ENCODE results near the gene FOXF1. TPM values are rescaled to one million over a fixed set of nuclear protein-coding genes. Genes with fewer than 3 reads are reported as not detected.

FOXF1 gene
- total and polyA plus RNA-seq, 9 of the 15 experiments (the other 6 are each of a cell fraction or from before 2014, with no cell fraction given) = 0.04 TPM; not detected in 8

DNA sequence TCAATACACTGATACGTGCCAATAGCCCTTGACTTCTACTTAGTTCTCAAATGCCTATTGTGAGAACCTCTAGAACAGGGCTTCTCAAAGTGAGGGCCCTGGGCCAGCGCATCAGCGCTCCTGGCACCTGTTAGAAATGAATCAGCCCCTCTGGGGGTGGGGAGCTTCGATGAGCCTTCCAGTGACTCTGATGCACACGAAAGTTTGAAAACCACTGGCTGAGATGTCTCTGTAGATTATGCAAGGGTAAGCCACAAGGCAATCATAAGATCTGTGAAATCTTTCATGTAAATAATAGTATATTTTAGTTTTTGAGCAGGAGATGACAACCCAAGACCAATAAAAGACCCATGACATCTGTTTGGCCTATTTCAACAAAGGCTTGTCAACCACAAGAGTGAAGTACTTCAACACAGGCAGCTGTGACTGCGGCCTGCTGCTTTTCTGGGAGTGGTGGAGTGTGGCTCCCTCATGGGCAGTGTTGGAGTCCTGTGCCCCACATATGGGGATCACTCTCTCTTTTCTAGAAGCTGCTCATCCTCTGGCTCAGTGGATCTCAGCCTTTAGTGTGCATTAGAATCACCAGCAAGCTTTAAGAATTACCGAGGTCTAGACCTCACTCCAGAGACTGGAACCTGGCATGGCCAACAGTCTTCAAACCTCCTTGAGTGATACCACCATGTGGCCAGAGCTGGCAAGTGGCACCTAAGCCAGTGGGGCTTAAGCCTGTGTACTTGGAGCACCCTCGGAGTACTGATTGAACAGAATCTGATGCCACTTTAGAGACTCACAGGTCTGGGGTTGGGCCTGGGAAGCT lies 39.0 kb downstream of the FOXF1 start (continued):
- TF ChIP-seq, protein P1, sequence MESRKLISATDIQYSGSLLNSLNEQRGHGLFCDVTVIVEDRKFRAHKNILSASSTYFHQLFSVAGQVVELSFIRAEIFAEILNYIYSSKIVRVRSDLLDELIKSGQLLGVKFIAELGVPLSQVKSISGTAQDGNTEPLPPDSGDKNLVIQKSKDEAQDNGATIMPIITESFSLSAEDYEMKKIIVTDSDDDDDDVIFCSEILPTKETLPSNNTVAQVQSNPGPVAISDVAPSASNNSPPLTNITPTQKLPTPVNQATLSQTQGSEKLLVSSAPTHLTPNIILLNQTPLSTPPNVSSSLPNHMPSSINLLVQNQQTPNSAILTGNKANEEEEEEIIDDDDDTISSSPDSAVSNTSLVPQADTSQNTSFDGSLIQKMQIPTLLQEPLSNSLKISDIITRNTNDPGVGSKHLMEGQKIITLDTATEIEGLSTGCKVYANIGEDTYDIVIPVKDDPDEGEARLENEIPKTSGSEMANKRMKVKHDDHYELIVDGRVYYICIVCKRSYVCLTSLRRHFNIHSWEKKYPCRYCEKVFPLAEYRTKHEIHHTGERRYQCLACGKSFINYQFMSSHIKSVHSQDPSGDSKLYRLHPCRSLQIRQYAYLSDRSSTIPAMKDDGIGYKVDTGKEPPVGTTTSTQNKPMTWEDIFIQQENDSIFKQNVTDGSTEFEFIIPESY (CRISPR knock-in tag; IDR thresholded peaks at IDR 0.05) = no peak
- no peak for TF ChIP-seq FOS (IDR thresholded peaks at IDR 0.05; ENCODE audit: extremely low read depth, insufficient read length)
- TF ChIP-seq, protein P2, sequence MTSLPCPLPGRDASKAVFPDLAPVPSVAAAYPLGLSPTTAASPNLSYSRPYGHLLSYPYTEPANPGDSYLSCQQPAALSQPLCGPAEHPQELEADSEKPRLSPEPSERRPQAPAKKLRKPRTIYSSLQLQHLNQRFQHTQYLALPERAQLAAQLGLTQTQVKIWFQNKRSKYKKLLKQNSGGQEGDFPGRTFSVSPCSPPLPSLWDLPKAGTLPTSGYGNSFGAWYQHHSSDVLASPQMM (CRISPR knock-in tag; IDR thresholded peaks at IDR 0.05) = no peak
- TF ChIP-seq, protein P3, sequence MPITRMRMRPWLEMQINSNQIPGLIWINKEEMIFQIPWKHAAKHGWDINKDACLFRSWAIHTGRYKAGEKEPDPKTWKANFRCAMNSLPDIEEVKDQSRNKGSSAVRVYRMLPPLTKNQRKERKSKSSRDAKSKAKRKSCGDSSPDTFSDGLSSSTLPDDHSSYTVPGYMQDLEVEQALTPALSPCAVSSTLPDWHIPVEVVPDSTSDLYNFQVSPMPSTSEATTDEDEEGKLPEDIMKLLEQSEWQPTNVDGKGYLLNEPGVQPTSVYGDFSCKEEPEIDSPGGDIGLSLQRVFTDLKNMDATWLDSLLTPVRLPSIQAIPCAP (CRISPR knock-in tag; IDR thresholded peaks at IDR 0.05; ENCODE audit: borderline replicate concordance) = no peak

DNA sequence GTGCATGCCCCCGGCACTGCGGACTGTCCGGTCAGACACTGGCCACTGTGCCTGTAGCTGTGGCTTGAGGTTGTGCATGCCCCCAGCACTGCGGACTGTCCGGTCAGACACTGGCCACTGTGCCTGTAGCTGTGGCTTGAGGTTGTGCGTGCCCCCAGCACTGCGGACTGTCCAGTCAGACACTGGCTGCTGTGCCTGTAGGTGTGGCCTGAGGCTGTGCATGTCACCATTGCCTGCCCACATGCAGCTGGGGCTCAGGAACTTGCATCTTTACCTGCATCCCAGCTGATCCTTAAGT lies 39.5 kb downstream of the FOXF1 start:
- no peak overlapping the region for H3K4me2 ChIP-seq (ENCODE audit: insufficient read depth, low read length)
- H3K4me1 ChIP-seq (replicated peaks in 1 of 2; ENCODE audit: control insufficient read depth in 2 of 2, insufficient read depth in 2 of 2, low read length in 2 of 2) = peaks cover 0 to 7% of the 10 kb centered on the region in 2 experiments; a peak in 2 of 5 replicates
- intact Hi-C loops (cut with micrococcal nuclease) = no loop called here
- H3K9ac ChIP-seq (ENCODE audit: insufficient read depth in 1 of 2, low read depth in 2 of 2, low read length in 2 of 2) = no peak overlapping the region; a peak in 1 of 4 replicates
- H3K27ac ChIP-seq (ENCODE audit: extremely low read depth, low read depth, low read length) = no peak overlapping the region
- peaks cover 27% of the 10 kb centered on the region; the same call in 2 of the 3 replicates for H3K36me3 ChIP-seq (ENCODE audit: control insufficient read depth, insufficient read depth, low read length)
- H3K79me2 ChIP-seq (ENCODE audit: control insufficient read depth, insufficient read depth, low read length) = peaks cover 12% of the 10 kb centered on the region
- TF ChIP-seq NUFIP1 (IDR thresholded peaks at IDR 0.05; ENCODE audit: partially characterized antibody) (no peak), POLR2G (IDR thresholded peaks at IDR 0.05; ENCODE audit: low read depth, low read length) (0 out of 2 replicates have a peak, but pooled peaks have one; percentile 21), ZNF184 (CRISPR knock-in tag; IDR thresholded peaks at IDR 0.05) (no peak)
- no peak for ATAC-seq
- WGBS (ENCODE audit: insufficient coverage, low coverage, missing lambda C conversion rate) = 96% methylated on average over 5 of the region's 7 CpGs
- CTCF ChIA-PET (ENCODE audit: low intra/inter-chr PET ratio) = no interaction called here
- no peaks in the 10 kb centered on the region for H3K9me1 ChIP-seq (ENCODE audit: control insufficient read depth, insufficient read depth, low read length)
- DNase-seq (ENCODE audit: extremely low read depth in 1 of 4, low spot score in 3 of 4) = no peak
- no peak overlapping the region for H3K4me3 ChIP-seq
- no peak overlapping the region for H2AFZ ChIP-seq (ENCODE audit: low read depth, low read length)
- no peak for FAIRE-seq
- no TSS peak for BruUV-seq (replicated peaks)
- no peaks in the 10 kb centered on the region for H3K9me3 ChIP-seq (replicated peaks; ENCODE audit: control insufficient read depth, insufficient read depth, low read depth, low read length)
- POLR2A ChIA-PET = no interaction called here
- H4K20me1 ChIP-seq (replicated peaks; ENCODE audit: control insufficient read depth, insufficient read depth, low read length) = no peaks in the 10 kb centered on the region
- in situ Hi-C loops (cut with MboI) = loop anchor here (25.0 kb wide), 1 partner anchor 1087 kb away; no protein-coding TSS in a partner anchor
- no peaks in the 10 kb centered on the region for H3K27me3 ChIP-seq (ENCODE audit: control insufficient read depth in 2 of 2, insufficient read depth in 2 of 2, low read length in 2 of 2)

Data from K562 (cell line).